Loucy (cell line): Measurements from ENCODE around the gene ARHGAP10.

Source experiments
- EZH2phosphoT487 ChIP-seq: fragments of 200-600 bp; IDR thresholded peaks from 2 replicates; pipeline ENCODE4 v1.6.1; 2018; ENCODE audit warnings: antibody characterized with exemption, mild to moderate bottlenecking, moderate library complexity, borderline replicate concordance
- TF ChIP-seq, protein P1 (sequence below): fragments of 200-600 bp; sonication (generic); conservative IDR thresholded peaks from 2 replicates; pipeline ENCODE4 v1.5.1; 2014; ENCODE audit warnings: mild to moderate bottlenecking, antibody characterized with exemption, low read length

DNA sequence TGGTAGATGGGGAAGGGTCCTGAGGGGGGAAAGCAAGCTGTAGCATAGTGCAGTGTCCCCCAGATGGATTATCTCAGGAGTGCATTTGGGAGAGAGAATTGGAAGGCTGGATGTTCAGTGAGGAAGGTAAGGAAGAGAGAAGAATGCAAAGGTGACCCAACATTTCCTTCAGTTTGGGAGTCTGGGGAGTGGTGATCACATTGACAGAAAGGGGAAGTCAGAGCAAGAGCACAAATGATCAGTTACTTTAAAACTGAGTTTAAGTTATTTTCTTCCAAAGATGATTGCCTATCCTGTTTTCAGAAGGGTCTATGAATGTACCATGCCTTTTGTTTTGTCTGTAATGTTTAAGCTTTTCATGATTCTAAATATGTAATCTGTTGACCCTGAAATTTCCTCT lies 47.6 kb downstream of the ARHGAP10 start:
- TF ChIP-seq, protein P1, sequence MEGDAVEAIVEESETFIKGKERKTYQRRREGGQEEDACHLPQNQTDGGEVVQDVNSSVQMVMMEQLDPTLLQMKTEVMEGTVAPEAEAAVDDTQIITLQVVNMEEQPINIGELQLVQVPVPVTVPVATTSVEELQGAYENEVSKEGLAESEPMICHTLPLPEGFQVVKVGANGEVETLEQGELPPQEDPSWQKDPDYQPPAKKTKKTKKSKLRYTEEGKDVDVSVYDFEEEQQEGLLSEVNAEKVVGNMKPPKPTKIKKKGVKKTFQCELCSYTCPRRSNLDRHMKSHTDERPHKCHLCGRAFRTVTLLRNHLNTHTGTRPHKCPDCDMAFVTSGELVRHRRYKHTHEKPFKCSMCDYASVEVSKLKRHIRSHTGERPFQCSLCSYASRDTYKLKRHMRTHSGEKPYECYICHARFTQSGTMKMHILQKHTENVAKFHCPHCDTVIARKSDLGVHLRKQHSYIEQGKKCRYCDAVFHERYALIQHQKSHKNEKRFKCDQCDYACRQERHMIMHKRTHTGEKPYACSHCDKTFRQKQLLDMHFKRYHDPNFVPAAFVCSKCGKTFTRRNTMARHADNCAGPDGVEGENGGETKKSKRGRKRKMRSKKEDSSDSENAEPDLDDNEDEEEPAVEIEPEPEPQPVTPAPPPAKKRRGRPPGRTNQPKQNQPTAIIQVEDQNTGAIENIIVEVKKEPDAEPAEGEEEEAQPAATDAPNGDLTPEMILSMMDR = no peak
- TF ChIP-seq EZH2phosphoT487 = no peak
